ENCODE measurements around the gene TANGO2. TPM values are rescaled to one million over a fixed set of nuclear protein-coding genes. Genes with fewer than 3 reads are reported as not detected.
A peak's percentile ranks its signal among the peaks of the same experiment; 100 is the strongest.

The TANGO2 gene, protein sequence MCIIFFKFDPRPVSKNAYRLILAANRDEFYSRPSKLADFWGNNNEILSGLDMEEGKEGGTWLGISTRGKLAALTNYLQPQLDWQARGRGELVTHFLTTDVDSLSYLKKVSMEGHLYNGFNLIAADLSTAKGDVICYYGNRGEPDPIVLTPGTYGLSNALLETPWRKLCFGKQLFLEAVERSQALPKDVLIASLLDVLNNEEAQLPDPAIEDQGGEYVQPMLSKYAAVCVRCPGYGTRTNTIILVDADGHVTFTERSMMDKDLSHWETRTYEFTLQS
- total RNA-seq: 10 to 100 TPM; 20.7 to 48.8 TPM
- polyA plus RNA-seq: 10 to 100 TPM; 28.2 to 40.0 TPM
- long read RNA-seq, donor 1, partial matches to known transcripts: 0 of 3 reads
- long read RNA-seq, donor 1, other reads (novel, unspliced or antisense): 0 of 3 reads
- long read RNA-seq, donor 2: 0 reads
- long read RNA-seq, donor 3, partial matches to known transcripts: 0 of 1 reads
- long read RNA-seq, donor 3, other reads (novel, unspliced or antisense): 0 of 1 reads
- long read RNA-seq, donor 4: 0 reads
- long read RNA-seq, donor 5, partial matches to known transcripts: 0 of 3 reads
- long read RNA-seq, donor 5, other reads (novel, unspliced or antisense): 0 of 3 reads

DNA sequence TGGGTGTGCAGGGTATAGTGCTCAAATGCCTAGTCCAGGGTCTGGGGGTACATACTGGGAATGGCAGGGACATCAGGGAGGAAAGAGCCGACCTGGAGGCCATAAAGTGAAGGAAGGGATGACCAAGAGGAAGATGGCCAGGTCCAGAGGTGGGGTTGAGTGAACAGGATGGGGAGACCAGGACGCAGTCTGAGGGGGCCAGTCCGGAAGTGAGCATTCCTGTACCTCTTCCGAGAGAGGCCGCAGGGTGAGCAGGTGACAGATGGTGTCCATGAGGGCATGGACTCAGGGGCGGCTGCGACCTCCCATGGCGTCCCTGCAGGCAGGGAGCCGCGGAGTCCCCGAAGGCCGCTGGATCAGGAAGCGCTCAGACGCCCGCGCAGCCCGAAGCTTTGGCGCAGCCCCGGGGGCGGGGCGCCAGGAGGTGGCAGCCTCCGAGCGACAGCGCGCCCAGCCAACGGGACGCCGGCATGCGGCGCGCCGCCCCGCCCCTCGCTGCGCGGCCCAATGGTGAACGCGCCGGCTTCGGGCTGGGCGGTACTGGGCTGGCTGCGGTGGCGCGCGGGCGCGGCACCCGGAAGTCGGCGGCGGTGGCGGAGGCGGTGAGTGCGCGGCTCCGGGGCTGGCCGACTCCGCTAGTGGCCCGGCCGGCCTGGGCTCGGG, at the start of gene TANGO2:
TSS of gene TANGO2 (plus strand) at position 578 of the 663 bp plus-strand sequence. CDS start 15,689 bp downstream, outside the sequence.
- WGBS, 2 donors: 0% methylated on average over 29 to 61 of the region's 61 CpGs
- no peak within 1 kb of the TSS for H3K9ac ChIP-seq (ENCODE audit: insufficient read depth in 1 of 2, low read length in 2 of 2)
- ATAC-seq (ENCODE audit: insufficient read depth, low FRiP score): peak; percentile 94
- peaks cover 0 to 15% (median 9%) of the 10 kb centered on the region in 3 donors for H3K27me3 ChIP-seq (ENCODE audit: control insufficient read depth in 3 of 3, insufficient read depth in 3 of 3, low read length in 2 of 3)
- H3K9me3 ChIP-seq (ENCODE audit: control insufficient read depth in 4 of 4, insufficient read depth in 3 of 4, low read length in 3 of 4): no peaks in the 10 kb centered on the region
- no peaks in the 10 kb centered on the region for H3K36me3 ChIP-seq (ENCODE audit: control insufficient read depth in 4 of 4, insufficient read depth in 4 of 4, low read length in 4 of 4)
- H3K27ac ChIP-seq (ENCODE audit: low read depth in 1 of 2, low read length in 1 of 2): peak within 1 kb of the TSS; percentile 91 to 92
- no peak for TF ChIP-seq CTCF (IDR thresholded peaks at IDR 0.05; ENCODE audit: control extremely low read depth, extremely low read depth)
- peak within 1 kb of the TSS; percentile 77 for H3K4me3 ChIP-seq
- H3K4me1 ChIP-seq (ENCODE audit: control insufficient read depth in 5 of 5, insufficient read depth in 5 of 5, low read length in 5 of 5): peaks cover 0 to 20% (median 7%) of the 10 kb centered on the region in 5 donors
- DNase-seq: peak; percentile 91 to 96 (median 93)

DNA sequence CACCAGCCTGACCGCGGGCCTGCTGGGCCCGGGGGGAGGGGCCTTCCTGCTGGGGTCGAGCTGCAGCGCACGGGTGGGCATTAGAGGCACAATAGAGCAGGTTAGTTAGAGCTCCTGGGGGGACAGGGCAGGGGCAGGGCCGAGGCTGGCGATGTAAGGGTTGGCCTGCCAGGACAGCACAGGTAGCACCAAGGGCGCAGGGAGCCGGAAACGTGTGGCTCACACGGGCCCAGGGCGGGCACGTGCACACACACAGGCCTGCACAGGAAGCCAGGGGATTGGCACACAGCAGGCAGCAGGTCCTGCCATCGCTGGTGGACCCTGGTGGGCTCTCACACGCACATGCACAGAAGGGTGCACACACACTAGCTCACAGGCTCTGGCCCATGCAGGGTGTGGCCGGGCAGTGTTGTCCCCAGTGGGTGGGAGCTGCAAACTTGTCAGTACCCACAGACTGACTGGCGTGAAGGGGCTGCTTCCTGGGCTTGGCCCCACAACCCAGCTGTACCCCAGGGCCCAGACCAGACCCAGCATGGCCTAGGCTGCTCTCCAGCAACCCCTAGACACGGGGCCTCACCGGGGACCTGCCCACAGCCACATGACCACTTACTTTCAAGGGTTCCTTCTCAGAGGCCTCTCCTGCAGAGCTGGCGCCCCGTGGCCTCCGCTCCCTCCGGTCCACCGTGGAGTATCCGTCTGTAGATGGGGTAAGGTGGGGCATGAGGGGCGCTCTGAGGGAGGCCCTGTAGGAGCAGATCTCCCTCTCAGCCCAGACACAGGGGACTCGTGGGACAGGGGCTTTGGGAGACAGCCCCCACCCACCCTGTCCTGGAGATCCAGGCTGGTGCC, 49.4 kb upstream of the TANGO2 start:
- peaks cover 0 to 8% (median 3%) of the 10 kb centered on the region in 5 donors for H3K4me1 ChIP-seq (ENCODE audit: control insufficient read depth in 5 of 5, insufficient read depth in 5 of 5, low read length in 5 of 5)
- no peak overlapping the region for H3K4me3 ChIP-seq
- no peaks in the 10 kb centered on the region for H3K27me3 ChIP-seq (ENCODE audit: control insufficient read depth in 3 of 3, insufficient read depth in 3 of 3, low read length in 2 of 3)
- 53 to 66% methylated on average over 28 of the region's 28 CpGs for WGBS, 2 donors
- ATAC-seq (ENCODE audit: insufficient read depth, low FRiP score) (no peak), DNase-seq (no peak)
- H3K27ac ChIP-seq (ENCODE audit: low read depth in 1 of 2, low read length in 1 of 2): peak overlapping the region in 1 of 2 donors; percentile 23
- no peak for TF ChIP-seq CTCF (IDR thresholded peaks at IDR 0.05; ENCODE audit: control extremely low read depth, extremely low read depth)
- no peak overlapping the region for H3K9ac ChIP-seq (ENCODE audit: insufficient read depth in 1 of 2, low read length in 2 of 2)
- H3K36me3 ChIP-seq (ENCODE audit: control insufficient read depth in 4 of 4, insufficient read depth in 4 of 4, low read length in 4 of 4): peaks cover 0 to 32% (median 2%) of the 10 kb centered on the region in 4 donors
- H3K9me3 ChIP-seq (ENCODE audit: control insufficient read depth in 4 of 4, insufficient read depth in 3 of 4, low read length in 3 of 4): no peaks in the 10 kb centered on the region

- H3K4me3 ChIP-seq: no peak overlapping the region
- 88 to 91% methylated on average over 9 of the region's 9 CpGs for WGBS, 2 donors
- H3K27ac ChIP-seq (ENCODE audit: low read depth in 1 of 2, low read length in 1 of 2): no peak overlapping the region
- H3K27me3 ChIP-seq (ENCODE audit: control insufficient read depth in 3 of 3, insufficient read depth in 3 of 3, low read length in 2 of 3): no peaks in the 10 kb centered on the region
- peaks cover 0 to 26% (median 2%) of the 10 kb centered on the region in 4 donors for H3K36me3 ChIP-seq (ENCODE audit: control insufficient read depth in 4 of 4, insufficient read depth in 4 of 4, low read length in 4 of 4)
- DNase-seq (no peak), ATAC-seq (ENCODE audit: insufficient read depth, low FRiP score) (no peak)
- H3K4me1 ChIP-seq (ENCODE audit: control insufficient read depth in 5 of 5, insufficient read depth in 5 of 5, low read length in 5 of 5): peaks cover 0 to 8% (median 3%) of the 10 kb centered on the region in 5 donors
- TF ChIP-seq CTCF (IDR thresholded peaks at IDR 0.05; ENCODE audit: control extremely low read depth, extremely low read depth): no peak
- no peaks in the 10 kb centered on the region for H3K9me3 ChIP-seq (ENCODE audit: control insufficient read depth in 4 of 4, insufficient read depth in 3 of 4, low read length in 3 of 4)
- H3K9ac ChIP-seq (ENCODE audit: insufficient read depth in 1 of 2, low read length in 2 of 2): no peak overlapping the region
Observed at GRCh38 chr22:19972251-19972650, 48.7 kb upstream of the TANGO2 start.
